ENCODE results near the gene SAFB. TPM values are rescaled to one million over a fixed set of nuclear protein-coding genes. Genes with fewer than 3 reads are reported as not detected.

Gene SAFB
- total RNA-seq, 2 experiments from 2014 or later, result 195 to 200 TPM

- no peaks in the 10 kb centered on the region for H3K27me3 Mint-ChIP-seq
- no peak overlapping the region for H3K4me3 ChIP-seq (ENCODE audit: low read length)
- peaks cover 11% of the 10 kb centered on the region for H3K36me3 ChIP-seq (ENCODE audit: insufficient read depth, low read length)
- no peaks in the 10 kb centered on the region for H3K9me3 Mint-ChIP-seq
- ATAC-seq (ENCODE audit: poor library complexity), result no peak
- H3K36me3 Mint-ChIP-seq (ENCODE audit: low read depth), result peaks cover 10% of the 10 kb centered on the region
- H3K4me1 Mint-ChIP-seq (ENCODE audit: low read depth), result peaks cover 10% of the 10 kb centered on the region
- H3K27me3 ChIP-seq (ENCODE audit: control insufficient read depth in 1 of 2, insufficient read depth in 2 of 2, low read length in 2 of 2), result no peaks in the 10 kb centered on the region
- H3K27ac ChIP-seq (ENCODE audit: low read depth in 1 of 2, low read length in 2 of 2), result no peak overlapping the region
- ChIA-PET CTCF (no interaction called here), POLR2A (no interaction called here)
- H3K27ac Mint-ChIP-seq, result no peak overlapping the region
- TF ChIP-seq CTCF (IDR thresholded peaks at IDR 0.05), result no peak
- intact Hi-C loops (cut with DNase I, micrococcal nuclease), result loop anchor here (2.0 kb wide), 1 partner anchor 530 kb away; no protein-coding TSS in a partner anchor
- H3K4me3 Mint-ChIP-seq, result no peak overlapping the region
- DNase-seq, result no peak
- no peaks in the 10 kb centered on the region for H3K9me3 ChIP-seq (ENCODE audit: control insufficient read depth in 1 of 2, insufficient read depth in 1 of 2, low read length in 2 of 2)
- peaks cover 10% of the 10 kb centered on the region for H3K4me1 ChIP-seq (ENCODE audit: insufficient read depth, low read length)
Measured at GRCh38 chr19:5579286-5579685, 43.6 kb upstream of the SAFB start.

GRCh38 chr19:5579697-5580096 is 43.2 kb upstream of the SAFB start:
- no peaks in the 10 kb centered on the region for H3K27me3 Mint-ChIP-seq
- CTCF ChIA-PET, result no interaction called here
- no peak overlapping the region for H3K27ac Mint-ChIP-seq

GRCh38 chr19:5580161-5580571 is 42.7 kb upstream of the SAFB start:
- H3K4me3 ChIP-seq (ENCODE audit: low read length), result no peak overlapping the region
- no peaks in the 10 kb centered on the region for H3K9me3 Mint-ChIP-seq
- no peak overlapping the region for H3K27ac ChIP-seq (ENCODE audit: low read depth in 1 of 2, low read length in 2 of 2)
- ATAC-seq (ENCODE audit: poor library complexity) (no peak), DNase-seq (no peak)
- H3K36me3 ChIP-seq (ENCODE audit: insufficient read depth, low read length), result peaks cover 12% of the 10 kb centered on the region
- peaks cover 11% of the 10 kb centered on the region for H3K4me1 ChIP-seq (ENCODE audit: insufficient read depth, low read length)
- POLR2A ChIA-PET, result no interaction called here
- intact Hi-C loops (cut with DNase I, micrococcal nuclease), result no loop called here
- no peak for TF ChIP-seq CTCF (IDR thresholded peaks at IDR 0.05)
- H3K4me1 Mint-ChIP-seq (ENCODE audit: low read depth), result peaks cover 10% of the 10 kb centered on the region
- no peak overlapping the region for H3K4me3 Mint-ChIP-seq
- H3K27ac Mint-ChIP-seq, result no peak overlapping the region
- no peaks in the 10 kb centered on the region for H3K27me3 ChIP-seq (ENCODE audit: control insufficient read depth in 1 of 2, insufficient read depth in 2 of 2, low read length in 2 of 2)
- CTCF ChIA-PET, result no interaction called here
- no peaks in the 10 kb centered on the region for H3K27me3 Mint-ChIP-seq
- H3K9me3 ChIP-seq (ENCODE audit: control insufficient read depth in 1 of 2, insufficient read depth in 1 of 2, low read length in 2 of 2), result no peaks in the 10 kb centered on the region
- peaks cover 13% of the 10 kb centered on the region for H3K36me3 Mint-ChIP-seq (ENCODE audit: low read depth)

More at GRCh38 chr19:5579697-5580096, 43.2 kb upstream of the SAFB start:
- intact Hi-C loops (cut with DNase I, micrococcal nuclease), result loop anchor here (2.0 kb wide), 1 partner anchor 531 kb away; no protein-coding TSS in a partner anchor
- Mint-ChIP-seq H3K9me3 (no peaks in the 10 kb centered on the region), H3K4me3 (no peak overlapping the region), H3K36me3 (ENCODE audit: low read depth) (peaks cover 13% of the 10 kb centered on the region), H3K4me1 (ENCODE audit: low read depth) (peaks cover 10% of the 10 kb centered on the region)
- POLR2A ChIA-PET, result no interaction called here
- H3K9me3 ChIP-seq (ENCODE audit: control insufficient read depth in 1 of 2, insufficient read depth in 1 of 2, low read length in 2 of 2), result no peaks in the 10 kb centered on the region
- peaks cover 11% of the 10 kb centered on the region for H3K36me3 ChIP-seq (ENCODE audit: insufficient read depth, low read length)
- H3K4me1 ChIP-seq (ENCODE audit: insufficient read depth, low read length), result peaks cover 10% of the 10 kb centered on the region
- H3K27ac ChIP-seq (ENCODE audit: low read depth in 1 of 2, low read length in 2 of 2), result no peak overlapping the region
- no peaks in the 10 kb centered on the region for H3K27me3 ChIP-seq (ENCODE audit: control insufficient read depth in 1 of 2, insufficient read depth in 2 of 2, low read length in 2 of 2)
- ATAC-seq (ENCODE audit: poor library complexity), result no peak
- H3K4me3 ChIP-seq (ENCODE audit: low read length), result no peak overlapping the region
- no peak for DNase-seq
- TF ChIP-seq CTCF (IDR thresholded peaks at IDR 0.05), result no peak
